Retinal pigment epithelial cell (primary cell): ENCODE results near the gene STUB1.
A peak's percentile ranks its signal among the peaks of the same experiment; 100 is the strongest.

Experiments
- DNase-seq: peaks from one replicate; pipeline ENCODE4 v3.0.0-alpha.2; 2010; ENCODE audit warnings: low read depth
- H3K4me3 ChIP-seq: 2 replicates; pipeline ENCODE4 v1.5.1; 2011; ENCODE audit warnings: mild to moderate bottlenecking, low read length, control low read depth, moderate library complexity
- TF ChIP-seq, protein P1 (sequence below): conservative IDR thresholded peaks from 2 replicates; pipeline ENCODE4 v1.5.1; 2011; ENCODE audit warnings: low read depth, low read length, control low read depth, inconsistent platforms

Gene STUB1

DNA sequence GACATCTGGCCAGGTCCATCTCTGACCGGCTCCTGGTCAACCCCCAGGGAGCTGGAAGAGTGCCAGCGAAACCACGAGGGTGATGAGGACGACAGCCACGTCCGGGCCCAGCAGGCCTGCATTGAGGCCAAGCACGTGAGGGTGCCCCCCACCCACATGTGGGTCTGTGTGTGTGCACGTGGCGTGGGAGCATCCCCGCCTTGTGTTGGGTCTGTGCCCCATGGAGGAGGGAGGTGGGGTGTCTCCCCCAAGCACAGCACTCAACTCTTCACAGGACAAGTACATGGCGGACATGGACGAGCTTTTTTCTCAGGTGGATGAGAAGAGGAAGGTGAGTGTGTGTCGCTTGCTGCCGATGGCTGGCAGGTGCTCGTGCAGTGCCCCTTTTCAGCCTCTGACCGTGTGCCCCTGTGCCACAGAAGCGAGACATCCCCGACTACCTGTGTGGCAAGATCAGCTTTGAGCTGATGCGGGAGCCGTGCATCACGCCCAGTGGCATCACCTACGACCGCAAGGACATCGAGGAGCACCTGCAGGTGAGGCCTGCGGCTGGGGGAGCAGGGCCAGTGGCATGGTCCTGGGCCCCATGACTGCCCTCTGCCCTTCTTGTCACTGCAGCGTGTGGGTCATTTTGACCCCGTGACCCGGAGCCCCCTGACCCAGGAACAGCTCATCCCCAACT, 1.7 kb downstream of the STUB1 start:
- DNase-seq, result no peak
- H3K4me3 ChIP-seq, result peak overlapping the region; percentile 73
- TF ChIP-seq, protein P1, sequence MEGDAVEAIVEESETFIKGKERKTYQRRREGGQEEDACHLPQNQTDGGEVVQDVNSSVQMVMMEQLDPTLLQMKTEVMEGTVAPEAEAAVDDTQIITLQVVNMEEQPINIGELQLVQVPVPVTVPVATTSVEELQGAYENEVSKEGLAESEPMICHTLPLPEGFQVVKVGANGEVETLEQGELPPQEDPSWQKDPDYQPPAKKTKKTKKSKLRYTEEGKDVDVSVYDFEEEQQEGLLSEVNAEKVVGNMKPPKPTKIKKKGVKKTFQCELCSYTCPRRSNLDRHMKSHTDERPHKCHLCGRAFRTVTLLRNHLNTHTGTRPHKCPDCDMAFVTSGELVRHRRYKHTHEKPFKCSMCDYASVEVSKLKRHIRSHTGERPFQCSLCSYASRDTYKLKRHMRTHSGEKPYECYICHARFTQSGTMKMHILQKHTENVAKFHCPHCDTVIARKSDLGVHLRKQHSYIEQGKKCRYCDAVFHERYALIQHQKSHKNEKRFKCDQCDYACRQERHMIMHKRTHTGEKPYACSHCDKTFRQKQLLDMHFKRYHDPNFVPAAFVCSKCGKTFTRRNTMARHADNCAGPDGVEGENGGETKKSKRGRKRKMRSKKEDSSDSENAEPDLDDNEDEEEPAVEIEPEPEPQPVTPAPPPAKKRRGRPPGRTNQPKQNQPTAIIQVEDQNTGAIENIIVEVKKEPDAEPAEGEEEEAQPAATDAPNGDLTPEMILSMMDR, result no peak

DNA sequence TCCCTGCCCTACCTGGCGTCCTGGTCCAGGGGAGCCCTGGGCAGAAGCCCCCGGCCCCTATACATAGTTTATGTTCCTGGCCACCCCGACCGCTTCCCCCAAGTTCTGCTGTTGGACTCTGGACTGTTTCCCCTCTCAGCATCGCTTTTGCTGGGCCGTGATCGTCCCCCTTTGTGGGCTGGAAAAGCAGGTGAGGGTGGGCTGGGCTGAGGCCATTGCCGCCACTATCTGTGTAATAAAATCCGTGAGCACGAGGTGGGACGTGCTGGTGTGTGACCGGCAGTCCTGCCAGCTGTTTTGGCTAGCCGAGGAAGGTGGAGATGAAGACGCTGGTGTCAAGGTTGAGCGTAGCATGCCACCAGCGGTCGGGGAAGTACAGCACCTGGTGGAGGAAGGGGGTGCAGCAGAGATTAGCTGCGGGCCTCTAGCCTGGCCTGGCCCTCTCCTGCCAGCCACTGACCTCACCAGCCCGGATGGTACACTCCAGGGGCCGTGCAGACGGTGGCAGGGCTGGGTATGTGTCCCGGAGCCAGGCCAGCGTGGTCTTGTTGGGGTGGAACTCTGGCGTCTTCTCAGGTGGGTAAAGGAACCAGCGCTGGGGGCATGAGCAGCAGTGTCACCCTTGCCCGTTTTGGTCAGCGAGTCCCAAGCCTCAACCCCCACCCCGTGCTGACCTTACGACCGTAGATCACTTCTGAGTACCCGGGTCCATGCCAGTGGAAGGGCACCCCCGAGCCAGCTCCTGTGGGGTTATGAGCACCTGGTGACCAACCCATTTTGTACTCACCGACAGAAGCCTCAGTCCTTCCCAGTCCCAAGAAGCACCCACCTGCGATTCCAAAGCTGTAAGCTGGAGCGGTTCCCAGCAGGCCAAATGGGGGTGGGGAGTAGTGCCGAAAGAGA, 2.5 kb downstream of the STUB1 start:
- H3K4me3 ChIP-seq, result peak overlapping the region; percentile 53
- TF ChIP-seq, protein P1, result no peak
- DNase-seq, result no peak

DNA sequence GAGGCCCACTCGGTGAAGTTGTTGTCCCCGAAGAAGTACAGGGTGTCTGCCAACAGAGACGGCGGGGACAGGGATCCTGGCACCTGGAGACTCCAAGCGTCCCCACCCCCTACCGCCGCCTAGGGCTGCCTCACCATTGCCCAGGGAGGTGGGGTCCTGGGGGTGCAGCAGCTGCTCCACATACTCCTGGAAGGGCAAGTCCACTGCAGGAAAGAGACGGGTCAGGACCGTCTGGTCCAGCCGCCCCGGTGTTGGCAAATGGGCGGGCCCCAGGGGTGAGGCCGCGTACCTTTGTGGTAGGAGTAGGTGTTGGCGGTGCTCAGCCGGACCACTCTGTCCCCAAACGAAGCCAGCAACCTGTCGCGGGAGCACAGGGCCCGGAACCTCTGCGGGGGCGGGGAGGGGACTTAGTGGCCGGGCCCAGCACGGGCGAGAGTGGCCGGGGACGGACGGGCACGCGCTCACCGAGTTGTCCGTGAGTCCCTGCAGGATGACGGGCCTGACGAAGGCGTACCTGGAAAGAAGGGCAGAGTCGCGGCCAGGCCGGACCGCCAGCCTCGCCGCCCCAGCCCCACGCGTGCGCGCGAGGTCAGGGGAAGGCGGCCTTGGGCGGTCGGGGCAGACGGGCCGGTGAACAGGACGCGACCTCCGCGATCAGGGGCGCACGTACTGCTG, 3.3 kb downstream of the STUB1 start:
- DNase-seq, result no peak
- TF ChIP-seq, protein P1, result no peak
- H3K4me3 ChIP-seq, result peak overlapping the region; percentile 53

DNA sequence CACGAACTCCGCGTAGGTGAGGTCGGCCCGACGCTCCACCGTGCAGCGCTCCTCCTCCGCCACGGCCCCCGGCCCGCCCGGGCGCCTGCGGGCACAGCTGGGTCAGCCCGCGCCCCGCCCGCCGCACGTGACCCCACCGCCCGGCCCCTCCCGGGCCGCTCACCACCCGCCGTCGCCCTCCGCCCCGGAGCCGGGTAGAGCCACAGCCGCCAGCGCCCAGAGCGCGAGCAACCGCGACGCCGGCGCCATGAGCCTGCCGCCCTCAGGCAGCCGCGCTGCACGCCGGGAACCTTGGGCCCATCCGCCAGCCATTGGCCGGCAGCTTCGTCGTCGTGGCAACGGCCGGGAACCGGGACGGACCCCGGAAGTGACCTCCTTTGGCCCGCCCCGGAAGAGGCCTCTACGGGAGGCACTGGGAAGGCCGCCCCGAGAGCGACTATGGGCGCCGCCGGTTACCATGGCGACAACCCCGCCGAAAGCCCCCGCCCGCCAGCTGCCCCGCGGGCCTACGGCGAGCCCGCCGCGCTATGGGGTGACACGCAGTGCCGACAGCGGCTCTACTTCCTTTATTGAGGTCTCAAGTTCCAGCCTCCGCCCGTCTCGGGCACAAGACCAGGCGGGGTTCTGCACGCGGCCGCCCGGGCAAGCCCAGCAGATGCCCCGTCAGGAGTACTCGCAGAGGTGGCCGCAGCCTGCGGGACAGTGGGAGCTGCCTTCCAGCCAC, 4.0 kb downstream of the STUB1 start, which contains the start of gene JMJD8:
TSS of gene JMJD8 (minus strand) at position 264 of the 724 bp plus-strand sequence. CDS start at position 249, 15 bp downstream.
- peak within 1 kb of the TSS; percentile 53 for H3K4me3 ChIP-seq
- TF ChIP-seq, protein P1, result no peak

DNA sequence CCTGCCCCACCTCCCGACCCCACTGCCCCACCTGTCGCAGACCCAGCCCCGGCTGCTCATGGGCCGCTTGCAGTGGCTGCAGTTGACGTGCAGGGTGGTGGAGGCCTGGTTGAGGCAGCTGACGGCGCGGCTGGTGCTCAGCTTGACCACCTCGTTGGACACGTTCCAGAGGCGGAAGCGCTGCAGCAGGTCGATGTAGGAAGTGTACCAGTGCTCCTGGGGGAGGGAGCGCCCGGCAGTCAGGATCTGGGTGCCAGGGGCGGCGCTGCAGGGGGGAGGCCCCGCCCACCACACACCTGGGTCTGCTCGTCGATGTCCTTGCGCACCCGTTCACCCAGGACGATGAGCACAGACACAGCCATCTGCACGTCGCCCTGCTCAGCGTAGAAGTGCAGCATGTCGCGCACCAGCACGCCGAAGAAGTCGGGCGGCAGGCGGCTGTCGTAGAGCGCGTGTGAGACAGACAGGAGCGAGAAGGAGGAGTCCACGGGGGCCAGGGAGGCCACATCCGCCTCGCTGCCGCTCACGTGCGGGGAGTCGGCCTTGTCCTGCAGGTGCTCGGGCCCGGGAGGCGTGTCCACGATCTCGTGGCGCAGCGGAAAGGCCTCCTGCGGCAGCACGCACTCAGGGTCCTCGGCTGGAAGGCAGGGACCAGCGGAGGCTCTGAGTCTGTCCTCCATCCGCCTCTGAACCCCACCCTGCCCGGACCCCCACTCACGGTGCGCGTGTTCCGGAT, 4.9 kb downstream of the STUB1 start:
- DNase-seq, result no peak
- H3K4me3 ChIP-seq, result no peak overlapping the region
- TF ChIP-seq, protein P1, result no peak

More for the DNA sequence above, 4.0 kb downstream of the STUB1 start, which contains the start of gene JMJD8:
- peak; percentile 69 for DNase-seq

DNA sequence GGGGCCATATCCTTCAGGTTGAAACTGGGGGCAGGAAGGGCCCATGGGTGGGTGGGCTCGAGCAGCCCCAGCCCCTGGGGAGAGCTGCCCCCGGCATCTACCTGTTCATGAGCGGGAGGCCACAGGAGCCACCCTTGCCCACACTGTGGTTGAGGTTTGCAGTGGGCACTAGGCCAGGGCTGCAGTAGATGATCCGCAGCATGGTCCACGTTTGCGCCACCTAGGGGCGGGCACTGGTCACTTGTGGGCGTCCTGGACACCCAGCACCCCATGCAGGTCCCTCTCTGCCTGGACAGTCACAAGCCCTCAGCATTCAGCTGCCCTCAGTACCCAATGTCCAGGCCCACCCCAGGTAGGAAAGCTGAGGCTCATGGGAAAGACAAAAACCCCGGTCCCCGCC, 5.8 kb downstream of the STUB1 start:
- DNase-seq, result no peak
- no peak overlapping the region for H3K4me3 ChIP-seq
- TF ChIP-seq, protein P1, result peak; percentile 61
